GM12875 (cell line): ENCODE data around the gene HYCC2.

Experiments
- H3K4me3 ChIP-seq: one replicate; pipeline ENCODE4 v1.5.1; 2011; ENCODE audit warnings: low read depth, low read length, control low read depth
- CTCF ChIP-seq: IDR thresholded peaks from 2 replicates; pipeline ENCODE4 v1.5.1; 2011; ENCODE audit warnings: low read depth, mild to moderate bottlenecking, control low read depth, inconsistent platforms, low read length, moderate library complexity, borderline replicate concordance; ENCODE audit not compliant: insufficient read depth

HYCC2 gene

GRCh38 chr2:201071479-201072200, at the start of gene HYCC2, which contains the start of gene NDUFB3:
HYCC2 (minus strand) TSS chr2:201071671; CDS start chr2:201024009, 47,662 bp downstream.
NDUFB3 (plus strand) TSS chr2:201072001; CDS start chr2:201078883, 6,882 bp downstream.
- peak within 1 kb of the TSS; percentile 79 for H3K4me3 ChIP-seq
- TF ChIP-seq CTCF, result peak; percentile 38; the same call in 1 of the 2 replicates

- H3K4me3 ChIP-seq, result peak overlapping the region; percentile 58
- no peak for TF ChIP-seq CTCF
Measured at GRCh38 chr2:201118961-201119854, 47.7 kb upstream of the HYCC2 start.

GRCh38 chr2:201118121-201118960, 46.9 kb upstream of the HYCC2 start:
- TF ChIP-seq CTCF, result peak; percentile 41; the same call in 1 of the 2 replicates
- H3K4me3 ChIP-seq, result peak overlapping the region; percentile 58

GRCh38 chr2:201117735-201118094, 46.2 kb upstream of the HYCC2 start:
- H3K4me3 ChIP-seq, result peak overlapping the region; percentile 58

GRCh38 chr2:201116959-201117734, 45.7 kb upstream of the HYCC2 start:
- peak; percentile 45 for TF ChIP-seq CTCF
- peak overlapping the region; percentile 72 for H3K4me3 ChIP-seq

GRCh38 chr2:201116115-201116958, 44.9 kb upstream of the HYCC2 start, which contains the start of gene CFLAR:
CFLAR (plus strand) TSS chr2:201116164; CDS start chr2:201129866, 13,702 bp downstream.
- TF ChIP-seq CTCF, result no peak
- peak within 1 kb of the TSS; percentile 72 for H3K4me3 ChIP-seq
